ENCODE results near the gene NPDC1.
"Not testable (repeated sequence)": the region's sequence is repeated elsewhere in the genome, so short reads cannot be mapped to it uniquely, and the experiment has no call there.

The NPDC1 gene

GRCh38 chr9:137034709-137035506 is 11.1 kb downstream of the NPDC1 start:
- peak overlapping the region; percentile 80 for H3K4me3 Mint-ChIP-seq

GRCh38 chr9:137034039-137034708 is 11.8 kb downstream of the NPDC1 start:
- Mint-ChIP-seq H3K4me3 (peak overlapping the region; percentile 92), H3K27me3 (peaks cover 2% of the 10 kb centered on the region), H3K9me3 (no peaks in the 10 kb centered on the region), H3K4me1 (ENCODE audit: low read depth) (peaks cover 85% of the 10 kb centered on the region), H3K36me3 (ENCODE audit: low read depth) (peaks cover 62% of the 10 kb centered on the region), H3K27ac (peak overlapping the region; percentile 90)
- intact Hi-C loops (cut with micrococcal nuclease) = loop anchor here (2.0 kb wide), 1 partner anchor 247 kb away; no protein-coding TSS in a partner anchor

More at GRCh38 chr9:137034709-137035506, 11.1 kb downstream of the NPDC1 start:
- H3K4me1 Mint-ChIP-seq (ENCODE audit: low read depth) = peaks cover 78% of the 10 kb centered on the region
- peak overlapping the region; percentile 90 for H3K27ac Mint-ChIP-seq
- H3K36me3 Mint-ChIP-seq (ENCODE audit: low read depth) = peaks cover 62% of the 10 kb centered on the region
- no peaks in the 10 kb centered on the region for H3K9me3 Mint-ChIP-seq
- intact Hi-C loops (cut with micrococcal nuclease) = loop anchor here (1.0 to 2.0 kb wide), 2 partner anchors 87 to 248 kb away; no protein-coding TSS in a partner anchor
- H3K27me3 Mint-ChIP-seq = peaks cover 2% of the 10 kb centered on the region

GRCh38 chr9:137033481-137033880 is 12.5 kb downstream of the NPDC1 start:
- H3K27ac Mint-ChIP-seq = peak overlapping the region; percentile 90
- H3K9me3 Mint-ChIP-seq; H3K27me3 Mint-ChIP-seq; intact Hi-C loops (cut with micrococcal nuclease): not testable (repeated sequence)
- peak overlapping the region; percentile 92 for H3K4me3 Mint-ChIP-seq
- peaks cover 56% of the 10 kb centered on the region for H3K36me3 Mint-ChIP-seq (ENCODE audit: low read depth)
- H3K4me1 Mint-ChIP-seq (ENCODE audit: low read depth) = peaks cover 87% of the 10 kb centered on the region

GRCh38 chr9:137032858-137033257 is 13.1 kb downstream of the NPDC1 start:
- H3K4me3 Mint-ChIP-seq = peak overlapping the region; percentile 92
- H3K4me1 Mint-ChIP-seq (ENCODE audit: low read depth) = peaks cover 87% of the 10 kb centered on the region
- H3K36me3 Mint-ChIP-seq (ENCODE audit: low read depth) = peaks cover 50% of the 10 kb centered on the region
- no peaks in the 10 kb centered on the region for H3K27me3 Mint-ChIP-seq
- intact Hi-C loops (cut with micrococcal nuclease) = no loop called here
- peak overlapping the region; percentile 90 for H3K27ac Mint-ChIP-seq
- no peaks in the 10 kb centered on the region for H3K9me3 Mint-ChIP-seq

GRCh38 chr9:137031904-137032640 is 13.9 kb downstream of the NPDC1 start, which contains the start of gene FUT7:
FUT7 (minus strand) TSS chr9:137032088; CDS start chr9:137031991, 97 bp downstream.
- H3K4me3 Mint-ChIP-seq = peak within 1 kb of the TSS; percentile 92
- peak within 1 kb of the TSS; percentile 90 for H3K27ac Mint-ChIP-seq
- H3K27me3 Mint-ChIP-seq = peaks cover 3% of the 10 kb centered on the region
- peaks cover 42% of the 10 kb centered on the region for H3K36me3 Mint-ChIP-seq (ENCODE audit: low read depth)
- intact Hi-C loops (cut with micrococcal nuclease) = no loop called here
- peaks cover 89% of the 10 kb centered on the region for H3K4me1 Mint-ChIP-seq (ENCODE audit: low read depth)
- H3K9me3 Mint-ChIP-seq = no peaks in the 10 kb centered on the region

GRCh38 chr9:137030538-137031527 is 15.1 kb downstream of the NPDC1 start:
- H3K27ac Mint-ChIP-seq = peak overlapping the region; percentile 90

GRCh38 chr9:137030006-137030405 is 16.0 kb downstream of the NPDC1 start:
- Mint-ChIP-seq H3K9me3 (no peaks in the 10 kb centered on the region), H3K27me3 (peaks cover 8% of the 10 kb centered on the region), H3K4me1 (ENCODE audit: low read depth) (peaks cover 76% of the 10 kb centered on the region), H3K36me3 (ENCODE audit: low read depth) (peaks cover 21% of the 10 kb centered on the region), H3K27ac (peak overlapping the region; percentile 90), H3K4me3 (peak overlapping the region; percentile 92)
- intact Hi-C loops (cut with micrococcal nuclease) = no loop called here

More at GRCh38 chr9:137030538-137031527, 15.1 kb downstream of the NPDC1 start:
- H3K36me3 Mint-ChIP-seq (ENCODE audit: low read depth) = peaks cover 29% of the 10 kb centered on the region
- no peaks in the 10 kb centered on the region for H3K9me3 Mint-ChIP-seq
- intact Hi-C loops (cut with micrococcal nuclease) = no loop called here
- peaks cover 8% of the 10 kb centered on the region for H3K27me3 Mint-ChIP-seq
- peak overlapping the region; percentile 92 for H3K4me3 Mint-ChIP-seq
- peaks cover 85% of the 10 kb centered on the region for H3K4me1 Mint-ChIP-seq (ENCODE audit: low read depth)

- peak overlapping the region; percentile 92 for H3K4me3 Mint-ChIP-seq
- H3K27me3 Mint-ChIP-seq = peaks cover 8% of the 10 kb centered on the region
- no peaks in the 10 kb centered on the region for H3K9me3 Mint-ChIP-seq
- H3K4me1 Mint-ChIP-seq (ENCODE audit: low read depth) = peaks cover 69% of the 10 kb centered on the region
- H3K27ac Mint-ChIP-seq = peak overlapping the region; percentile 90
- H3K36me3 Mint-ChIP-seq (ENCODE audit: low read depth) = peaks cover 15% of the 10 kb centered on the region
- intact Hi-C loops (cut with micrococcal nuclease) = no loop called here
Observed at GRCh38 chr9:137029058-137029936, 16.7 kb downstream of the NPDC1 start.

- H3K27ac Mint-ChIP-seq = peak overlapping the region; percentile 90
- H3K36me3 Mint-ChIP-seq (ENCODE audit: low read depth) = peaks cover 16% of the 10 kb centered on the region
- H3K4me3 Mint-ChIP-seq = peak overlapping the region; percentile 92
- intact Hi-C loops (cut with micrococcal nuclease) = no loop called here
- H3K9me3 Mint-ChIP-seq = no peaks in the 10 kb centered on the region
- peaks cover 61% of the 10 kb centered on the region for H3K4me1 Mint-ChIP-seq (ENCODE audit: low read depth)
- H3K27me3 Mint-ChIP-seq = peaks cover 8% of the 10 kb centered on the region
Observed at GRCh38 chr9:137028263-137029057, 17.5 kb downstream of the NPDC1 start.

- Mint-ChIP-seq H3K9me3 (no peaks in the 10 kb centered on the region), H3K4me1 (ENCODE audit: low read depth) (peaks cover 60% of the 10 kb centered on the region), H3K36me3 (ENCODE audit: low read depth) (peaks cover 16% of the 10 kb centered on the region), H3K27me3 (peaks cover 8% of the 10 kb centered on the region), H3K4me3 (peak within 1 kb of the TSS; percentile 92), H3K27ac (peak within 1 kb of the TSS; percentile 90)
- intact Hi-C loops (cut with micrococcal nuclease) = no loop called here
Observed at GRCh38 chr9:137027369-137028262, 18.4 kb downstream of the NPDC1 start, which contains the start of gene ABCA2. ABCA2 (minus strand) TSS chr9:137028237; CDS start chr9:137028140, 97 bp downstream.

- peaks cover 20% of the 10 kb centered on the region for H3K36me3 Mint-ChIP-seq (ENCODE audit: low read depth)
- H3K27me3 Mint-ChIP-seq = peaks cover 8% of the 10 kb centered on the region
- H3K9me3 Mint-ChIP-seq = no peaks in the 10 kb centered on the region
- intact Hi-C loops (cut with micrococcal nuclease) = no loop called here
- peaks cover 58% of the 10 kb centered on the region for H3K4me1 Mint-ChIP-seq (ENCODE audit: low read depth)
- peak overlapping the region; percentile 79 for H3K4me3 Mint-ChIP-seq
- peak overlapping the region; percentile 59 for H3K27ac Mint-ChIP-seq
Observed at GRCh38 chr9:137026828-137027227, 19.1 kb downstream of the NPDC1 start.

All from dendritic cell treated with granulocyte-macrophage colony-stimulating factor and Interleukin-4, amounts not matched to agents 40 ng/mL and 50 ng/mL, for 4 days (primary cell).